Endothelial cell (in vitro differentiated cells): ENCODE measurements around the gene SKIC8. TPM values are rescaled to one million over a fixed set of nuclear protein-coding genes. Genes with fewer than 3 reads are reported as not detected.

ENCODE experiments used
- DNase-seq: peaks from one replicate; pipeline ENCODE4 v3.0.0; 2021; ENCODE audit warnings: low spot score
- H3K27ac Mint-ChIP-seq: one replicate; pipeline ENCODE4 v1.8.0; 2021; ENCODE audit warnings: mixed read lengths, inconsistent platforms; ENCODE audit not compliant: unreplicated experiment
- H3K27me3 Mint-ChIP-seq: one replicate; pipeline ENCODE4 v1.8.0; 2021; ENCODE audit warnings: mild to moderate bottlenecking, moderate library complexity, mixed read lengths, inconsistent platforms; ENCODE audit not compliant: unreplicated experiment
- H3K36me3 Mint-ChIP-seq: one replicate; pipeline ENCODE4 v1.8.0; 2021; ENCODE audit warnings: mild to moderate bottlenecking, low read depth, mixed read lengths, inconsistent platforms; ENCODE audit not compliant: unreplicated experiment
- H3K4me1 Mint-ChIP-seq: one replicate; pipeline ENCODE4 v1.8.0; 2021; ENCODE audit warnings: mild to moderate bottlenecking, mixed read lengths, inconsistent platforms; ENCODE audit not compliant: unreplicated experiment
- H3K4me3 Mint-ChIP-seq: one replicate; pipeline ENCODE4 v1.8.0; 2021; ENCODE audit warnings: mild to moderate bottlenecking, mixed read lengths, inconsistent platforms; ENCODE audit not compliant: unreplicated experiment
- H3K9me3 Mint-ChIP-seq: one replicate; pipeline ENCODE4 v1.8.0; 2021; ENCODE audit warnings: mixed read lengths, inconsistent platforms; ENCODE audit not compliant: unreplicated experiment
- total RNA-seq: library from RNA; stranded (reverse); fragmentation: NEBNext Ultra II Directional; extraction: Animal tissue kit (Norgen Biotek cat#: 25700); gene quantifications from one replicate; pipeline ENCODE4 v1.2.1, GENCODE V29; 2021; ENCODE audit not compliant: unreplicated experiment
- TF ChIP-seq, protein P1 (sequence below): fragments of 200-600 bp; sonication (generic); IDR thresholded peaks from one replicate; pipeline ENCODE4 v1.5.0; 2021; ENCODE audit warnings: antibody characterized with exemption; ENCODE audit not compliant: unreplicated experiment

SKIC8 gene
- total RNA-seq, 1 donor from 2014 or later = 43.9 TPM

DNA sequence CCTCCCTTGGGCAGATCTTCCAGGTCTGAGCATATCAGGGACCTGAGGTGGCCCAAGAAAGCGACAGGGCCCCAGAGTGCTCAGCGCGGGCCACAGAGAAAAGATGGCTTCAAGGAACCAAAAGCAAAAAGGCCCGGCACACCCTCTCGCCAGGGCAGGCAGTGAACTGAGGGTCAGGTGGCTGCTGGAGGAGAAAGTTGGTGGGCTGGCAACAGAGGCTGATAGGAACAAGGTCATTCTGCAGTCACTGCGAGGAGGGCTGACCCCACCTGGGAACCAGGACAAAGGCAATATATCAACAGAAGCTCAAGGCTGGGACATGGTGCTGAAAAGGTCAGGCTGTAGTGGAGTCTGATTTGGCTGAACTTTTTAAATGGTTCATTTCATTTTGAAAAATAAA lies 62.3 kb downstream of the SKIC8 start:
- Mint-ChIP-seq H3K9me3 (no peaks in the 10 kb centered on the region), H3K36me3 (no peaks in the 10 kb centered on the region), H3K27me3 (no peaks in the 10 kb centered on the region), H3K4me1 (peaks cover 3% of the 10 kb centered on the region), H3K27ac (no peak overlapping the region), H3K4me3 (no peak overlapping the region)
- DNase-seq = no peak
- TF ChIP-seq, protein P1, sequence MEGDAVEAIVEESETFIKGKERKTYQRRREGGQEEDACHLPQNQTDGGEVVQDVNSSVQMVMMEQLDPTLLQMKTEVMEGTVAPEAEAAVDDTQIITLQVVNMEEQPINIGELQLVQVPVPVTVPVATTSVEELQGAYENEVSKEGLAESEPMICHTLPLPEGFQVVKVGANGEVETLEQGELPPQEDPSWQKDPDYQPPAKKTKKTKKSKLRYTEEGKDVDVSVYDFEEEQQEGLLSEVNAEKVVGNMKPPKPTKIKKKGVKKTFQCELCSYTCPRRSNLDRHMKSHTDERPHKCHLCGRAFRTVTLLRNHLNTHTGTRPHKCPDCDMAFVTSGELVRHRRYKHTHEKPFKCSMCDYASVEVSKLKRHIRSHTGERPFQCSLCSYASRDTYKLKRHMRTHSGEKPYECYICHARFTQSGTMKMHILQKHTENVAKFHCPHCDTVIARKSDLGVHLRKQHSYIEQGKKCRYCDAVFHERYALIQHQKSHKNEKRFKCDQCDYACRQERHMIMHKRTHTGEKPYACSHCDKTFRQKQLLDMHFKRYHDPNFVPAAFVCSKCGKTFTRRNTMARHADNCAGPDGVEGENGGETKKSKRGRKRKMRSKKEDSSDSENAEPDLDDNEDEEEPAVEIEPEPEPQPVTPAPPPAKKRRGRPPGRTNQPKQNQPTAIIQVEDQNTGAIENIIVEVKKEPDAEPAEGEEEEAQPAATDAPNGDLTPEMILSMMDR = no peak

DNA sequence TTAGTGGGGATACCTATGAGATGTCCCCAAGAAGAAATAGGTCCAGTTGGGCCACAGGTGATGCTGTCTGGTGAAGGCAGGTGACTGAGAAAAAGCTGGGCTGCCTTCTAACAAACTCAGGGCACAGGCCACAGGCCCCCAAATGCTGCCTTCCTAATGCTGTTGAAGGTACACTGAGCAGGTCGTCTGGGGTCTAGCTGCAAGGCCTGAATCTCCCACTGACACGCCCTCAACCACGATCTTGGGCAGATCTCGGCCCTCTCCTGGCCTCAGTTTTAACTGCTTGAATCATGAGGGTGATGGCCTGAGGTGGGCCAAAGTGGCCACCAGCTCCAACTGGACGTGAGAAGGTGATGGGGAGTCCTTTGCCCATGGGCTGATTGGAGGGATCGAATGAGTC lies 62.9 kb downstream of the SKIC8 start:
- peaks cover 3% of the 10 kb centered on the region for H3K4me1 Mint-ChIP-seq

DNA sequence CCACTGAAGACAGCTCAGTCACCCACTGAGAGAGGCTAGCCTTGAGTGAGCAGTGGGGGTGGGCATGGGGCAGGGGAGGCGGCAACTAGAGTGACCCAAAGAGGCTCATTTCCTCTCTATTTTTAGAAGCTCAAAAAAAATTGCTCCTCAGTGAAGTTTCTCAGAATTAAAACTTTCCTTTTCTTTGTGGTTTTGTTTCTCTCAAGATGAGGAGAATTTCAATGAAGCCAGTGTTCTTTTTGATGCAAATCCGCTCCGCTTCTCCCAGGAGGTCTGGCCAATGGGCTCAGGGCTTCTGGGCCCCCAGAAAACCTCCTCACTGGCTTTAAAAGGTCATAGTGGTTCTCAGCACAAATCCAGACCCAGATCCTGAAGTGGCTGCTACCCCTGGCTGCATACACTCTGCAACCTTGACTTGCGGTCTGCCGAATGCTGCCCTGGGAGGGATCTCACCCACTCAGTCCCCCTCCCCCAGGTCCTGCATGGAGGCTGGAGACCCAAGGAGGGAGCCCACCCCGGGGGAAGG lies 64.8 kb downstream of the SKIC8 start, which contains the start of gene ACSBG1:
ACSBG1 (minus strand) TSS at position 51 of the 526 bp plus-strand sequence. CDS start 64 bp downstream, outside the sequence.
- DNase-seq = no peak
- no peak within 1 kb of the TSS for H3K27ac Mint-ChIP-seq
- no peak within 1 kb of the TSS for H3K4me3 Mint-ChIP-seq

More for the DNA sequence above, 62.9 kb downstream of the SKIC8 start:
- no peak overlapping the region for H3K4me3 Mint-ChIP-seq
- no peaks in the 10 kb centered on the region for H3K36me3 Mint-ChIP-seq
- no peaks in the 10 kb centered on the region for H3K27me3 Mint-ChIP-seq
- DNase-seq = no peak
- no peaks in the 10 kb centered on the region for H3K9me3 Mint-ChIP-seq
- no peak overlapping the region for H3K27ac Mint-ChIP-seq
- TF ChIP-seq, protein P1 = no peak

DNA sequence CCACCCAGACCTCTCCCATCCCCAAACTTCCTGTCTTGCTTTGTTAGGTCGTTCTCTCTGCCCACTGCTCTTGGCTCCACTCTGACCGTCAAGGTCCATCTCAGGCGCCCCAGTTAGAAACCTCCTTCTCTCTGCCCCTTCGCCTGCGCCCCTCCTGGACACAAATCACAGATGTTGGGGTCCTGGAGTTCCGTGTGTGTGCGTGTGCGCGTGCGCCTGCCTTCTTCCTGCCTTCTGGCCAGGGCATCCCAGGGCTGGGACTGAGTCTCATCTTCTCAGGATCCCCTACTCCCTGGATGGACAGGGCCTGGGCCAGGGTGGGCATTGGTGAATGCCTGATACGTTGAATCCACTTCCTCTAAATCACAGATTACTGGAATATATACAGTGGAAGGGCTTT lies 65.9 kb downstream of the SKIC8 start:
- H3K27ac Mint-ChIP-seq = no peak overlapping the region
- TF ChIP-seq, protein P1 = no peak

More for the DNA sequence above, 64.8 kb downstream of the SKIC8 start, which contains the start of gene ACSBG1:
- H3K9me3 Mint-ChIP-seq = no peaks in the 10 kb centered on the region
- peaks cover 4% of the 10 kb centered on the region for H3K36me3 Mint-ChIP-seq
- H3K4me1 Mint-ChIP-seq = peaks cover 3% of the 10 kb centered on the region
- TF ChIP-seq, protein P1 = no peak
- H3K27me3 Mint-ChIP-seq = no peaks in the 10 kb centered on the region

More for the DNA sequence above, 65.9 kb downstream of the SKIC8 start:
- Mint-ChIP-seq H3K27me3 (no peaks in the 10 kb centered on the region), H3K4me1 (peaks cover 3% of the 10 kb centered on the region), H3K4me3 (no peak overlapping the region), H3K9me3 (no peaks in the 10 kb centered on the region), H3K36me3 (peaks cover 4% of the 10 kb centered on the region)
- no peak for DNase-seq

Other genes starting within 250 kb of the SKIC8 start
- 13.8 TPM for gene TBC1D2B, start 221.9 kb downstream of the SKIC8 start, total RNA-seq
- not detected for gene SH2D7, start 207.0 kb downstream of the SKIC8 start, total RNA-seq
- 16.4 TPM for gene CIB2, start 168.2 kb downstream of the SKIC8 start, total RNA-seq
- gene IDH3A, start 150.2 kb downstream of the SKIC8 start, total RNA-seq = 19.9 TPM
- gene ACSBG1, start 65.0 kb downstream of the SKIC8 start, total RNA-seq = 0.13 TPM
- gene DNAJA4, start 35.0 kb downstream of the SKIC8 start, total RNA-seq = 2.1 TPM
- 3.3 TPM for gene CRABP1, start 40.7 kb upstream of the SKIC8 start, total RNA-seq
- 71.3 TPM for gene IREB2, start 138.6 kb upstream of the SKIC8 start, total RNA-seq
- gene HYKK, start 208.0 kb upstream of the SKIC8 start, total RNA-seq = 1.3 TPM
- gene PSMA4, start 240.8 kb upstream of the SKIC8 start, total RNA-seq = 169 TPM